ENCODE measurements around the gene CST9. TPM values are rescaled to one million over a fixed set of nuclear protein-coding genes. Genes with fewer than 3 reads are reported as not detected.

CST9 gene
- total and polyA plus RNA-seq, 2 of the 13 experiments (the other 11 are each of a cell fraction or from before 2014, with no cell fraction given): 0.07 TPM; not detected in 1

DNA sequence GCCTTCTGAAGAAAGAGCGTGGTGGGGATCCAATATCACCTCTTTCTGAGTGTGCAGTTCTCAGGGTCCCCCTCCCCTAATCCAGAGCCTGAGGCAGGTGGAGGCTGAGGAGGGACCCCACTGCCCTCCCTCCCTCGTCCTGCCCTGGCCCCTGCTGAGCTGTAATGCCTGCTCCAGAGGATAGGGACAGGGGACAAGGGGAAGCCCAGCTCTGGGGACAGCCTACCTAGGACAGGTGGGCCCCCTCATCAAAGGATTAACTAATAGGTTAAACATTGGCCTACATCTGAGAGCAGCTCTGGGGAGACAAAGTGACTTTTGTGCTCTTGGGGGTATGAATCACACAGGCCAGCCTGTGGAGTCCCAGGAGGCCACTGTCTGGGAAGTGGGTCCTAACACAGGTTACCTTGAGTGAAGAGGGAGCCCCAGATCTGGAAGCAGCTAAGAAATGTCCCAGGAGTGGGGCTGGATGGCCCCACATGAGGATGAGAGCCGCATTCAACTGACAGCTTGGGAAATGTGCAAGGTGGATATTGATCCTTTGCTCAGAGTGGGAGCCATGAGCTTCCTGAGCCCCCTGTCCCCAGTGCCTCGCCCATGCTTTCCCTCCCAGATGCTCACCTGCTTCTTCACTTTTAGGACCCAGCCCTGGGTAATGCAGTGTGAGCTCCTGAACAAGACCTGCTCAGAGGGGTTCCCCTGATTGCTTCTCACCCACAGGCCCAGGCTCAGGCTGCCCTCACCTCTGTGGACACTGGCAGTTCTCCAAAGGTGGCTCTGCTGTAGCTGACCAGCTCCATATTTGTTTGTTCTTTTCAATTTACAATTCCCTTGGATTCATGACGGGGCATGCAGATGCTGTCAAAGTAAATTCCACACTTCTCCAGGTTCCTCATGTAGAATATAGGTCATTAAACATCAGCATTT, 19.6 kb downstream of the CST9 start (continued):
- TF ChIP-seq, protein P1, sequence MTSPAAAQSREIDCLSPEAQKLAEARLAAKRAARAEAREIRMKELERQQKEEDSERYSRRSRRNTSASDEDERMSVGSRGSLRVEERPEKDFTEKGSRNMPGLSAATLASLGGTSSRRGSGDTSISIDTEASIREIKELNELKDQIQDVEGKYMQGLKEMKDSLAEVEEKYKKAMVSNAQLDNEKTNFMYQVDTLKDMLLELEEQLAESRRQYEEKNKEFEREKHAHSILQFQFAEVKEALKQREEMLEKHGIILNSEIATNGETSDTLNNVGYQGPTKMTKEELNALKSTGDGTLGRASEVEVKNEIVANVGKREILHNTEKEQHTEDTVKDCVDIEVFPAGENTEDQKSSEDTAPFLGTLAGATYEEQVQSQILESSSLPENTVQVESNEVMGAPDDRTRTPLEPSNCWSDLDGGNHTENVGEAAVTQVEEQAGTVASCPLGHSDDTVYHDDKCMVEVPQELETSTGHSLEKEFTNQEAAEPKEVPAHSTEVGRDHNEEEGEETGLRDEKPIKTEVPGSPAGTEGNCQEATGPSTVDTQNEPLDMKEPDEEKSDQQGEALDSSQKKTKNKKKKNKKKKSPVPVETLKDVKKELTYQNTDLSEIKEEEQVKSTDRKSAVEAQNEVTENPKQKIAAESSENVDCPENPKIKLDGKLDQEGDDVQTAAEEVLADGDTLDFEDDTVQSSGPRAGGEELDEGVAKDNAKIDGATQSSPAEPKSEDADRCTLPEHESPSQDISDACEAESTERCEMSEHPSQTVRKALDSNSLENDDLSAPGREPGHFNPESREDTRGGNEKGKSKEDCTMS (CRISPR knock-in tag; conservative IDR thresholded peaks at IDR 0.05): no peak
- TF ChIP-seq NCOR1 (IDR thresholded peaks at IDR 0.05; ENCODE audit: borderline replicate concordance, low read length) (peak; percentile 18; the same call in 1 of the 2 replicates), ZNF331 (CRISPR knock-in tag; IDR thresholded peaks at IDR 0.05) (peak; percentile 74), ZNF619 (CRISPR knock-in tag; IDR thresholded peaks at IDR 0.05) (no peak), ZNF20 (CRISPR knock-in tag; IDR thresholded peaks at IDR 0.05) (no peak), MYC (CRISPR knock-in tag; IDR thresholded peaks at IDR 0.05; ENCODE audit: borderline replicate concordance) (peak; percentile 34; the same call in 1 of the 2 replicates), ETV5 (CRISPR knock-in tag; IDR thresholded peaks at IDR 0.05; ENCODE audit: borderline replicate concordance) (no peak; the same call in 1 of the 2 replicates), CEBPG (CRISPR knock-in tag; IDR thresholded peaks at IDR 0.05) (peak; percentile 61; the same call in 1 of the 2 replicates), SMAD3 (CRISPR knock-in tag; IDR thresholded peaks at IDR 0.05) (peak; percentile 81; the same call in 1 of the 2 replicates), MED1 (CRISPR knock-in tag; IDR thresholded peaks at IDR 0.05) (peak; percentile 62), IKZF4 (CRISPR knock-in tag; IDR thresholded peaks at IDR 0.05; ENCODE audit: borderline replicate concordance, low read depth, not compliant biosample characterization) (no peak), ZNF589 (CRISPR knock-in tag; conservative IDR thresholded peaks at IDR 0.05) (peak; percentile 1), ZNF747 (CRISPR knock-in tag; IDR thresholded peaks at IDR 0.05; ENCODE audit: borderline replicate concordance) (no peak; the same call in 1 of the 2 replicates), YEATS2 (CRISPR knock-in tag; IDR thresholded peaks at IDR 0.05; ENCODE audit: borderline replicate concordance) (no peak), ZNF343 (CRISPR knock-in tag; IDR thresholded peaks at IDR 0.05) (peak; percentile 86; the same call in 1 of the 2 replicates)
- TF ChIP-seq, protein P2, sequence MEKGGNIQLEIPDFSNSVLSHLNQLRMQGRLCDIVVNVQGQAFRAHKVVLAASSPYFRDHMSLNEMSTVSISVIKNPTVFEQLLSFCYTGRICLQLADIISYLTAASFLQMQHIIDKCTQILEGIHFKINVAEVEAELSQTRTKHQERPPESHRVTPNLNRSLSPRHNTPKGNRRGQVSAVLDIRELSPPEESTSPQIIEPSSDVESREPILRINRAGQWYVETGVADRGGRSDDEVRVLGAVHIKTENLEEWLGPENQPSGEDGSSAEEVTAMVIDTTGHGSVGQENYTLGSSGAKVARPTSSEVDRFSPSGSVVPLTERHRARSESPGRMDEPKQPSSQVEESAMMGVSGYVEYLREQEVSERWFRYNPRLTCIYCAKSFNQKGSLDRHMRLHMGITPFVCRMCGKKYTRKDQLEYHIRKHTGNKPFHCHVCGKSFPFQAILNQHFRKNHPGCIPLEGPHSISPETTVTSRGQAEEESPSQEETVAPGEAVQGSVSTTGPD (CRISPR knock-in tag; IDR thresholded peaks at IDR 0.05): peak; percentile 72; the same call in 1 of the 2 replicates
- TF ChIP-seq, protein P3, sequence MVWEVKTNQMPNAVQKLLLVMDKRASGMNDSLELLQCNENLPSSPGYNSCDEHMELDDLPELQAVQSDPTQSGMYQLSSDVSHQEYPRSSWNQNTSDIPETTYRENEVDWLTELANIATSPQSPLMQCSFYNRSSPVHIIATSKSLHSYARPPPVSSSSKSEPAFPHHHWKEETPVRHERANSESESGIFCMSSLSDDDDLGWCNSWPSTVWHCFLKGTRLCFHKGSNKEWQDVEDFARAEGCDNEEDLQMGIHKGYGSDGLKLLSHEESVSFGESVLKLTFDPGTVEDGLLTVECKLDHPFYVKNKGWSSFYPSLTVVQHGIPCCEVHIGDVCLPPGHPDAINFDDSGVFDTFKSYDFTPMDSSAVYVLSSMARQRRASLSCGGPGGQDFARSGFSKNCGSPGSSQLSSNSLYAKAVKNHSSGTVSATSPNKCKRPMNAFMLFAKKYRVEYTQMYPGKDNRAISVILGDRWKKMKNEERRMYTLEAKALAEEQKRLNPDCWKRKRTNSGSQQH (CRISPR knock-in tag; IDR thresholded peaks at IDR 0.05; ENCODE audit: low read depth): no peak
- TF ChIP-seq, protein P4, sequence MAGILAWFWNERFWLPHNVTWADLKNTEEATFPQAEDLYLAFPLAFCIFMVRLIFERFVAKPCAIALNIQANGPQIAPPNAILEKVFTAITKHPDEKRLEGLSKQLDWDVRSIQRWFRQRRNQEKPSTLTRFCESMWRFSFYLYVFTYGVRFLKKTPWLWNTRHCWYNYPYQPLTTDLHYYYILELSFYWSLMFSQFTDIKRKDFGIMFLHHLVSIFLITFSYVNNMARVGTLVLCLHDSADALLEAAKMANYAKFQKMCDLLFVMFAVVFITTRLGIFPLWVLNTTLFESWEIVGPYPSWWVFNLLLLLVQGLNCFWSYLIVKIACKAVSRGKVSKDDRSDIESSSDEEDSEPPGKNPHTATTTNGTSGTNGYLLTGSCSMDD (CRISPR knock-in tag; IDR thresholded peaks at IDR 0.05): no peak
- TF ChIP-seq, protein P5, sequence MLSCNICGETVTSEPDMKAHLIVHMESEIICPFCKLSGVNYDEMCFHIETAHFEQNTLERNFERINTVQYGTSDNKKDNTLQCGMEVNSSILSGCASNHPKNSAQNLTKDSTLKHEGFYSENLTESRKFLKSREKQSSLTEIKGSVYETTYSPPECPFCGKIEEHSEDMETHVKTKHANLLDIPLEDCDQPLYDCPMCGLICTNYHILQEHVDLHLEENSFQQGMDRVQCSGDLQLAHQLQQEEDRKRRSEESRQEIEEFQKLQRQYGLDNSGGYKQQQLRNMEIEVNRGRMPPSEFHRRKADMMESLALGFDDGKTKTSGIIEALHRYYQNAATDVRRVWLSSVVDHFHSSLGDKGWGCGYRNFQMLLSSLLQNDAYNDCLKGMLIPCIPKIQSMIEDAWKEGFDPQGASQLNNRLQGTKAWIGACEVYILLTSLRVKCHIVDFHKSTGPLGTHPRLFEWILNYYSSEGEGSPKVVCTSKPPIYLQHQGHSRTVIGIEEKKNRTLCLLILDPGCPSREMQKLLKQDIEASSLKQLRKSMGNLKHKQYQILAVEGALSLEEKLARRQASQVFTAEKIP (CRISPR knock-in tag; IDR thresholded peaks at IDR 0.05; ENCODE audit: borderline replicate concordance): no peak

Measured in HepG2 (cell line).